ENCODE data around the gene TIGD1. TPM values are rescaled to one million over a fixed set of nuclear protein-coding genes. Genes with fewer than 3 reads are reported as not detected.

The TIGD1 gene
- total RNA-seq, 5 donors from 2014 or later (not counting 1 experiment from before 2014, with no cell fraction given) = 15.6 to 20.4 (median 16.9) TPM

GRCh38 chr2:232539298-232540231, 10.8 kb downstream of the TIGD1 start, which contains the start of gene CHRNG:
Gene CHRNG, plus strand, starts transcription at chr2:232539692. Its CDS starts 56 bp downstream, at chr2:232539748.
- POLR2A ChIA-PET = no interaction called here
- Mint-ChIP-seq H3K27ac (no peak within 1 kb of the TSS), H3K4me1 (peaks cover 12 to 31% (median 14%) of the 10 kb centered on the region in 3 donors), H3K4me3 (no peak within 1 kb of the TSS), H3K36me3 (peaks cover 6% of the 10 kb centered on the region), H3K9me3 (no peaks in the 10 kb centered on the region), H3K27me3 (peaks cover 9 to 12% of the 10 kb centered on the region in 2 donors)
- Histone ChIP-seq H3K9me3 (no peaks in the 10 kb centered on the region), H3K4me1 (ENCODE audit: control insufficient read depth in 1 of 2, extremely low read depth in 1 of 2, insufficient read depth in 2 of 2, low read length in 2 of 2) (peaks cover 0 to 11% of the 10 kb centered on the region in 2 experiments), H3K27me3 (replicated peaks in 1 of 2; ENCODE audit: control insufficient read depth in 2 of 2, extremely low read depth in 1 of 2, insufficient read depth in 2 of 2, low read length in 1 of 2) (peaks cover 0 to 34% of the 10 kb centered on the region in 2 experiments), H3K27ac (ENCODE audit: low read length) (no peak within 1 kb of the TSS), H3K4me3 (ENCODE audit: control insufficient read depth in 1 of 2, extremely low read depth in 1 of 2, low read length in 1 of 2) (no peak within 1 kb of the TSS), H3K36me3 (ENCODE audit: control insufficient read depth in 2 of 2, extremely low read depth in 1 of 2, insufficient read depth in 1 of 2, low read length in 1 of 2) (peaks cover 0 to 4% of the 10 kb centered on the region in 2 donors)
- CTCF ChIA-PET = interaction anchor here in 1 of 2 donors (0.6 kb wide), 1 partner anchor 1421 kb away, joined by 3 read pairs; no protein-coding TSS in a partner anchor
- 54% methylated on average over 8 of the region's 23 CpGs for whole genome bisulfite sequencing (ENCODE audit: insufficient coverage)
- DNase-seq (no peak), ATAC-seq (replicated peaks in 1 of 4) (no peak)

- WGBS (ENCODE audit: insufficient coverage) = 0% methylated on average over 1 of the region's 4 CpGs
- Histone ChIP-seq H3K27ac (ENCODE audit: low read length) (no peak overlapping the region), H3K9me3 (no peaks in the 10 kb centered on the region), H3K36me3 (ENCODE audit: control insufficient read depth in 2 of 2, extremely low read depth in 1 of 2, insufficient read depth in 1 of 2, low read length in 1 of 2) (no peaks in the 10 kb centered on the region), H3K27me3 (replicated peaks in 1 of 2; ENCODE audit: control insufficient read depth in 2 of 2, extremely low read depth in 1 of 2, insufficient read depth in 2 of 2, low read length in 1 of 2) (peaks cover 0 to 42% of the 10 kb centered on the region in 2 experiments), H3K4me3 (ENCODE audit: control insufficient read depth in 1 of 2, extremely low read depth in 1 of 2, low read length in 1 of 2) (no peak overlapping the region), H3K4me1 (ENCODE audit: control insufficient read depth in 1 of 2, extremely low read depth in 1 of 2, insufficient read depth in 2 of 2, low read length in 2 of 2) (peaks cover 0 to 11% of the 10 kb centered on the region in 2 experiments)
- Mint-ChIP-seq H3K4me3 (no peak overlapping the region), H3K27me3 (peaks cover 12 to 16% of the 10 kb centered on the region in 2 donors), H3K36me3 (peaks cover 3% of the 10 kb centered on the region), H3K4me1 (peaks cover 9 to 25% (median 10%) of the 10 kb centered on the region in 3 donors), H3K27ac (no peak overlapping the region), H3K9me3 (no peaks in the 10 kb centered on the region)
- ChIA-PET CTCF (interaction anchor here (0.6 kb wide), 2 partner anchors 13 to 271 kb away, joined by 3 to 4 read pairs; partner anchors contain the start of gene CHRND (in 1 of the 2)), POLR2A (no interaction called here)
- ATAC-seq (replicated peaks in 1 of 4) (no peak), DNase-seq (no peak)
These were observed 11.7 kb downstream of the TIGD1 start for GRCh38 chr2:232538671-232539070.

DNA sequence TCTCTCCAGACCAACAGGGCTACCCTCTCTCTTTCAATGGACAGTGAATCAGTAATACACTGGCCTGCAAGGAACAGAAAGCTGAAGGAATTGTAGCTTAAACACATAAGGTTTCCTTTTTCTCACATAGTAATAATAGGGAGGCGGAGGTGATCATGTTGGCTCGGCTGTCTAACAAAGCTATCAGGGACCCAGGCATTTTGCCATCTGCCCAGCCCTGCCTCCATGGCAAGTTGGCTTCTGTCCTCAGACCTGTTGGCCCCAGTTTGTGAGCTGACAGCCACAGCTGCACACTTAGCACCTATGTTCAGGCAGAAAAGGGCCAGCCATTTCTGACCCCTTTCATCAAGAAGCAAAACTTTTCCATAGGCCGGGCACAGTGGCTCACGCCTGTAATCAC, 12.9 kb downstream of the TIGD1 start:
- DNase-seq = no peak
- H3K4me1 ChIP-seq (ENCODE audit: control insufficient read depth in 1 of 2, extremely low read depth in 1 of 2, insufficient read depth in 2 of 2, low read length in 2 of 2) = peaks cover 0 to 11% of the 10 kb centered on the region in 2 experiments
- POLR2A ChIA-PET = no interaction called here
- CTCF ChIA-PET = no interaction called here
- peaks cover 0 to 45% of the 10 kb centered on the region in 2 experiments for H3K27me3 ChIP-seq (replicated peaks in 1 of 2; ENCODE audit: control insufficient read depth in 2 of 2, extremely low read depth in 1 of 2, insufficient read depth in 2 of 2, low read length in 1 of 2)
- no peaks in the 10 kb centered on the region for H3K36me3 ChIP-seq (ENCODE audit: control insufficient read depth in 2 of 2, extremely low read depth in 1 of 2, insufficient read depth in 1 of 2, low read length in 1 of 2)
- Mint-ChIP-seq H3K9me3 (no peaks in the 10 kb centered on the region), H3K36me3 (no peaks in the 10 kb centered on the region), H3K27ac (no peak overlapping the region), H3K27me3 (peaks cover 18 to 19% of the 10 kb centered on the region in 2 donors), H3K4me1 (peaks cover 4 to 16% (median 8%) of the 10 kb centered on the region in 3 donors), H3K4me3 (no peak overlapping the region)
- H3K9me3 ChIP-seq = no peaks in the 10 kb centered on the region
- no peak overlapping the region for H3K4me3 ChIP-seq (ENCODE audit: control insufficient read depth in 1 of 2, extremely low read depth in 1 of 2, low read length in 1 of 2)
- WGBS (ENCODE audit: insufficient coverage) = 83% methylated on average over 3 of the region's 4 CpGs
- H3K27ac ChIP-seq (ENCODE audit: low read length) = no peak overlapping the region
- no peak for ATAC-seq (replicated peaks in 1 of 4)

- no peak overlapping the region for H3K4me3 Mint-ChIP-seq
- ChIA-PET POLR2A (no interaction called here), CTCF (no interaction called here)
- Histone ChIP-seq H3K36me3 (ENCODE audit: control insufficient read depth in 2 of 2, extremely low read depth in 1 of 2, insufficient read depth in 1 of 2, low read length in 1 of 2) (no peaks in the 10 kb centered on the region), H3K9me3 (no peaks in the 10 kb centered on the region), H3K27ac (ENCODE audit: low read length) (no peak overlapping the region), H3K27me3 (replicated peaks in 1 of 2; ENCODE audit: control insufficient read depth in 2 of 2, extremely low read depth in 1 of 2, insufficient read depth in 2 of 2, low read length in 1 of 2) (peaks cover 0 to 46% of the 10 kb centered on the region in 2 experiments), H3K4me1 (ENCODE audit: control insufficient read depth in 1 of 2, extremely low read depth in 1 of 2, insufficient read depth in 2 of 2, low read length in 2 of 2) (peaks cover 0 to 11% of the 10 kb centered on the region in 2 experiments), H3K4me3 (ENCODE audit: control insufficient read depth in 1 of 2, extremely low read depth in 1 of 2, low read length in 1 of 2) (no peak overlapping the region)
- no peak for DNase-seq
- no peaks in the 10 kb centered on the region for H3K36me3 Mint-ChIP-seq
- no peaks in the 10 kb centered on the region for H3K9me3 Mint-ChIP-seq
- no peak overlapping the region for H3K27ac Mint-ChIP-seq
- H3K4me1 Mint-ChIP-seq = peaks cover 4 to 12% (median 6%) of the 10 kb centered on the region in 3 donors
- ATAC-seq (replicated peaks in 1 of 4) = no peak
- H3K27me3 Mint-ChIP-seq = peaks cover 19% of the 10 kb centered on the region in 2 donors
- WGBS (ENCODE audit: insufficient coverage) = 65% methylated on average over 4 of the region's 5 CpGs
These were observed 13.3 kb downstream of the TIGD1 start for GRCh38 chr2:232537079-232537478.

GRCh38 chr2:232535761-232536530, 14.4 kb downstream of the TIGD1 start:
- CTCF ChIA-PET = no interaction called here
- ATAC-seq (replicated peaks in 1 of 4) (no peak), DNase-seq (no peak)

More at GRCh38 chr2:232535761-232536530, 14.4 kb downstream of the TIGD1 start:
- WGBS (ENCODE audit: insufficient coverage) = 70% methylated on average over 2 of the region's 5 CpGs
- Histone ChIP-seq H3K27ac (ENCODE audit: low read length) (no peak overlapping the region), H3K4me3 (ENCODE audit: control insufficient read depth in 1 of 2, extremely low read depth in 1 of 2, low read length in 1 of 2) (no peak overlapping the region), H3K36me3 (ENCODE audit: control insufficient read depth in 2 of 2, extremely low read depth in 1 of 2, insufficient read depth in 1 of 2, low read length in 1 of 2) (no peaks in the 10 kb centered on the region), H3K9me3 (no peaks in the 10 kb centered on the region), H3K4me1 (ENCODE audit: control insufficient read depth in 1 of 2, extremely low read depth in 1 of 2, insufficient read depth in 2 of 2, low read length in 2 of 2) (peaks cover 0 to 11% of the 10 kb centered on the region in 2 experiments), H3K27me3 (replicated peaks in 1 of 2; ENCODE audit: control insufficient read depth in 2 of 2, extremely low read depth in 1 of 2, insufficient read depth in 2 of 2, low read length in 1 of 2) (peaks cover 0 to 52% of the 10 kb centered on the region in 2 experiments)
- peaks cover 19 to 23% of the 10 kb centered on the region in 2 donors for H3K27me3 Mint-ChIP-seq
- peaks cover 4 to 7% (median 6%) of the 10 kb centered on the region in 3 donors for H3K4me1 Mint-ChIP-seq
- H3K36me3 Mint-ChIP-seq = no peaks in the 10 kb centered on the region
- POLR2A ChIA-PET = no interaction called here
- H3K9me3 Mint-ChIP-seq = no peaks in the 10 kb centered on the region
- H3K27ac Mint-ChIP-seq = no peak overlapping the region
- no peak overlapping the region for H3K4me3 Mint-ChIP-seq
